Fibroblast of upper back skin (primary cell): ENCODE data around the gene KRT16.
"Not testable (repeated sequence)": the region's sequence is repeated elsewhere in the genome, so short reads cannot be mapped to it uniquely, and the experiment has no call there.

ENCODE experiments used
- DNase-seq: peaks from one replicate; pipeline ENCODE4 v3.0.0-alpha.2; 2013

KRT16 gene

GRCh38 chr17:41582061-41582968 is 30.3 kb downstream of the KRT16 start:
- not testable (repeated sequence) for DNase-seq

- DNase-seq: no peak
Measured at GRCh38 chr17:41581366-41582060, 31.1 kb downstream of the KRT16 start.

GRCh38 chr17:41580687-41581365 is 31.7 kb downstream of the KRT16 start:
- no peak for DNase-seq

- DNase-seq: no peak
Measured at GRCh38 chr17:41580244-41580575, 32.4 kb downstream of the KRT16 start.

GRCh38 chr17:41579484-41580243 is 32.9 kb downstream of the KRT16 start:
- DNase-seq: peak; percentile 70

- DNase-seq: no peak
Measured at GRCh38 chr17:41578971-41579370, 33.6 kb downstream of the KRT16 start.

- DNase-seq: no peak
Measured at GRCh38 chr17:41578538-41578937, 34.0 kb downstream of the KRT16 start.

GRCh38 chr17:41576740-41577139 is 35.8 kb downstream of the KRT16 start:
- DNase-seq: not testable (repeated sequence)

GRCh38 chr17:41575336-41575735 is 37.2 kb downstream of the KRT16 start:
- no peak for DNase-seq

- DNase-seq: no peak
Measured at GRCh38 chr17:41571561-41572434, 40.8 kb downstream of the KRT16 start, which contains the start of gene KRT9. Gene KRT9, minus strand, starts transcription at chr17:41572059. Its CDS starts 67 bp downstream, at chr17:41571992.

- no peak for DNase-seq
Measured at GRCh38 chr17:41567317-41567716, 45.2 kb downstream of the KRT16 start.

GRCh38 chr17:41565338-41565737 is 47.2 kb downstream of the KRT16 start:
- no peak for DNase-seq

- no peak for DNase-seq
Measured at GRCh38 chr17:41563607-41564170, 48.9 kb downstream of the KRT16 start.

- DNase-seq: no peak
Measured at GRCh38 chr17:41561554-41561953, 51.0 kb downstream of the KRT16 start.
